Skin epidermis (tissue), 12 donors: Measurements from ENCODE around the gene MAST4.
"Not testable (repeated sequence)": the region's sequence is repeated elsewhere in the genome, so short reads cannot be mapped to it uniquely, and the experiment has no call there.

Experiments
- H3K27ac ChIP-seq, 21 experiments: fragments of 200-600 bp; sonication (generic) in 11 of 21; one replicate each; pipeline ENCODE4 v1.5.0; 2020; ENCODE audit warnings: mild to moderate bottlenecking in 3 of 21, inconsistent platforms in 2 of 21, moderate library complexity in 2 of 21
- H3K4me3 ChIP-seq, 7 experiments: fragments of 200-600 bp; sonication (generic) in 2 of 7; one replicate each; pipeline ENCODE4 v1.5.0; 2020; ENCODE audit warnings: inconsistent platforms in 2 of 7, mild to moderate bottlenecking in 2 of 7, moderate library complexity in 1 of 7

Gene MAST4

DNA sequence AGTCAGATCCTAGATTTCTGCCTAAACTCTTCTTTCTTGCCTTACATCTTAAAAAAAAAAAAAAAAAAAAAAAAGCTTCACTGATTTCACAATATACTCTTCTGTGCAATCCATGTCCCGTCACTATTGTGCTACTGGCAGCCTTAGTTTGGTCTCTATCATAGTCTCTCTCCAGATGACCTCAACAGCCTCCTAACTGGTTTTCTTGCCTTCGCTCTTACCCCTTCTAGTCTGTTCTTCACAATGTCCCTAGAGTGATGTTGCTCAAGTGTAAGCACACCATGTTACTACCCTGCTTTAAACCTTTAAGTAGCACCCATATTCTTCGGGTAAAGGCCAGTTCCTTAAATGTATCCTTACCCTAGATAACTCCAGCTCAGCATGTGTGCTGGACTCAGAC, 574.6 kb downstream of the MAST4 start:
- Histone ChIP-seq H3K27ac (no peak overlapping the region), H3K4me3 (no peak overlapping the region)

DNA sequence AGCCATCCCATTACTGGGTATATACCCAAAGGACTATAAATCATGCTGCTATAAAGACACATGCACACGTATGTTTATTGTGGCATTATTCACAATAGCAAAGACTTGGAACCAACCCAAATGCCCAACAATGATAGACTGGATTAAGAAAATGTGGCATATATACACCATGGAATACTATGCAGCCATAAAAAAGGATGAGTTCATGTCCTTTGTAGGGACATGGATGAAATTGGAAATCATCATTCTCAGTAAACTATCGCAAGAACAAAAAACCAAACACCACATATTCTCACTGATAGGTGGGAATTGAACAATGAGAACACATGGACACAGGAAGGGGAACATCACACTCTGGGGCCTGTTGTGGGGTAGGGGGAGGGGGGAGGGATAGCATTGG, 577.2 kb downstream of the MAST4 start:
- not testable (repeated sequence) for H3K27ac ChIP-seq, H3K4me3 ChIP-seq

DNA sequence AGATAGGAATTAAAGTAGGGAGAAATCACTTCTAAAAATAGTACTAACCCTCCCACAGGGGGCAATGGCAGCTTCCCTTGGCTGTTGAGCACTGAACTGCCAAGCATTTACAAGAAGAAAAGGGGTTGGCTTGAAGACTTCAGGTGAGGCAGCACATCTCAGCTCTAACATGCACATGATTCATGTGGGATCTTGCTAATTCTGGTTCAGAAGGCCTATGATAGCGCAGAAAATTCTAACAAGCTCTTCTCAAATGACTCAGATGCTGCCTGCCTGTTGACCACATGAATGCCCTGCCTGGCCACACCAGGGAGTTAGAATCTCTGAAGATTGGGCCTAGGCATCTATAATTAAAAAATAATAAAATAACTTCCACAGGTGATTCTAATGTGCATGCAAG, 577.8 kb downstream of the MAST4 start:
- Histone ChIP-seq H3K4me3 (no peak overlapping the region), H3K27ac (no peak overlapping the region)

DNA sequence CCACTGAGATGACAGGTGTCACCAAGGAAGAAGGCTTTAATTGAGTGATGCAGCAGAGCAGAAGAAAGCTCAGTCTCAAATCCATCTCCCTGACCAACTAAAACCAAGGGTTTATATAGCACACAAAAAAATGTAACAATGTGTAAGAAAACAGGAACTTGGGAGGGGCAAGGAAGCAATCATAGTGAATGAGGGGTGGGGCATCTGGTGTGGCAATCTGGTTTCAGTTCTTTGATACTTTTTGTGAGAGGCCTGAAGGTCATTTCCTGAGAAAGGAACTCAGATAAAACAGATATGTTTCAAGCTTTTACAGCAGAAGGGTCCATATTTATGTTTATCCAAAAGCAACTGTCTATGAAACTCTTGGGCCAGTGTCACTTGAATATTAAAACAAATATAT, 580.7 kb downstream of the MAST4 start:
- H3K27ac ChIP-seq, result no peak overlapping the region
- H3K4me3 ChIP-seq, result no peak overlapping the region

DNA sequence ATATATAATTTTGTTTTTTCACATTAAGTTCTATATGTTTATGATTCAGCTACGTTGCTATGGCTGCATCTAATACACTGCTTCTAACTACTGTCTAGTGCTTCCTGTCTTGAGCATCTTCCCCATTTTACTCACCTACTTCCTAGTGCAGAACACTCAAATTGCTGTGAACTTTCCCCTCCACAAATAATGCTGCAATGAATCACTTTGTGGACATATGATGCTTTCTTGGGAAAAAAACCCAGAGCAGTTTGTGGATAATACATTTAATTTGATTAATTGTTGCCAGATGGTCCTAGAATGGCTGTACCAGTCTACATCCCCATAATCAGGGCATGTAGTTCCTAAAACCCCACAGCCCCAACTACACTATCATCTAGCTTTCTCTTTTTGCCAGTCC, 581.9 kb downstream of the MAST4 start:
- no peak overlapping the region for H3K4me3 ChIP-seq
- no peak overlapping the region for H3K27ac ChIP-seq

DNA sequence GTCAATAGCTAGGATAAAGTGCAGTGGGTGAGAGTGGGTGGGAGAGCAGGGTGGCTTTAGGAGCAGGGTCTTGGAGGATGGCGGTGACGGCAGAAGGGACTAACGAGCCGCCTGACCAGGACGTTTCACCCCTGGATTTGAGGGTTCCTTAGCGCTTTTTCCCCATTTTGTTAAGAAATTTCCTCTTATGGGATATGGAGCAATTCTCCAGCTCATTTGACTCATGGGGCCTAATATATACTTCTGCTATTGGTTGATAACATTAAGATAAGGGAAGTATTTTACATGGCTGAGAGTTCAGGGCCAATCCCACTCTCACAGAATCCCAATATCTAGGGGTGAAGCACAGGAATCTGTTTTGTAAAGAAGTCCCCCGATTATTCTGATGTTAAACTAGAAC, 582.8 kb downstream of the MAST4 start:
- H3K4me3 ChIP-seq, result no peak overlapping the region
- no peak overlapping the region for H3K27ac ChIP-seq

DNA sequence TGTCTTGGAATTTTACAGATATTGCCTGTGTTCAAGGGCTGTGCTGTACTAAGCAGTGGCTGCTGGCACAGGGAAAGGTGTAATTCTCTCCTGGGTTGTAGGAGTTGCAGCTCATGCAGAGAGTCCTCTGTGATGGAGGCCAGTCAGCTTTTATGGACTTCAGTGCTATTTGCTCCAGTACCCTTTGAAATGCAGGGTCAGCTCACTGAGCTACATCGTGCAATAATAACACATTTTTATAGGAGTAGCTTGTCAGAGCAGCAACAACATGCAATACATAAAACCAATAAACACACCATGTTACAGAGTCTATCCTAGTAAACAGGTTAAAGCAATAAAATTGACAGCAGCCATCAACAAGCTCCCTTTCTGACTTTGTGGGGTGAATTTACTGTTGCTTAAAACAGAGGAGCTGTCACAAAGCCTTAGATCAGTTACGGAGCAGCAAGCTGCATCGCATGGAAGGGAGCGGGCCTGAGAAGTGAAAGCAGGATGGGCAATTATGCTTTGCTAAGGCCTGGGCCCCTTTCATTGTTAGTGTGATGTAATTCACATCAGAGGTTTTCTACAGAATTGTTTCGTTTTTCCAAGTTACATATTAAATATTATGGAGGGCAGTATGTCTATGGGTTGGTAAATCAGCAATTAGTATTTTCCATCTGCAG, 583.6 kb downstream of the MAST4 start:
- Histone ChIP-seq H3K27ac (no peak overlapping the region), H3K4me3 (no peak overlapping the region)

DNA sequence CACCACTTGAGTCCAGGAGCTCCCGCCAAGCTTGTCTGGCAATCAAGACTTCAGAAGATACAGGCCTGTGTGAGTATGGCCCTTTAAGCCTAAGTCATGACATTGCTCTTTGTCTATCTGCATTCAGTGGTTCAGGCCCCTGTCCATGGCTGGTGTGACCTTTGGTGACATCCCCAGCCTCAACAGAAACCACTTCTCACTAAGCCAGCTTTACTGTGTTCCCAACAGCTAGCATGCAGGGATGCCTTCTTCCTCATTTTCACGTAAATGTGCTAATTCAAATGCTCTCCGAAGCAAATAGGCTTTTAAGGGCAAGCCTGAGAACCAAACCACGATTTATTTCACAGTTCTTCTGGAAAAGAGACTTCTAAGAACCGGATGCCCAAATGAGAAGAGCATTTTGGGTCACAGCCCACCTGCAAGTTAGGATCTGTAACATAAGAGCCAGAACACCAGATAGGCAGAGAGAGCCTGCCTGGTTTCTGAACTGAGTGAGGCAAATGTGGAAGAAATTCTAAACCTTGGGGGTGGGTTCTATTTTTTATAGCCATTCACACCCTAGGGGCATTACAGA, 585.5 kb downstream of the MAST4 start:
- Histone ChIP-seq H3K4me3 (no peak overlapping the region), H3K27ac (peak overlapping the region in 11 of 21 experiments; percentile 1 to 64 (median 51))

DNA sequence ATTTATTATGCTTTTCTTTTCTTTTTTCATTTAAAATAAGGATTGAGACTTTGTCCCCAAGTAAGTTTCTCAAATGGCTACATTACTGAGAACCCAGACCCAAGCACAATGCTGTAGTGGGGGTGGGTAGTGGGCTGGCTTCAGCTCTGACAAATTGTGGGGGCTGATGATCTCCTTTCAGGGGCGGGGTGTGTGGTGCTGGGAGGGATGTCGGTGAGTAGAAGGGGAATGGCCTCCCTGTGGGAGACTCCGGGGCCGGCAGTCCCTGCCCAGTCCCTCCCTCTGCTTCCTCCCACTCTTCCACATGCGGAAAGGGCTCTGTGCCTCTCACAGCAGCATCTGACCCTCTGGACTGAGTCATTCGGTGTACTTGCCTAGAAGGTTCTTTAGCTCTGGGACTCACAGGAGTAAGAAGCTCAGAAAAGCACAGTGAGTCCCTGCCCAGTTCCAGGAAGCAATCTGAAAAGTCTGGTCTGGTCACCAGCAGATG, 586.2 kb downstream of the MAST4 start:
- Histone ChIP-seq H3K27ac (peak overlapping the region in 12 of 21 experiments; percentile 1 to 64 (median 50)), H3K4me3 (no peak overlapping the region)

DNA sequence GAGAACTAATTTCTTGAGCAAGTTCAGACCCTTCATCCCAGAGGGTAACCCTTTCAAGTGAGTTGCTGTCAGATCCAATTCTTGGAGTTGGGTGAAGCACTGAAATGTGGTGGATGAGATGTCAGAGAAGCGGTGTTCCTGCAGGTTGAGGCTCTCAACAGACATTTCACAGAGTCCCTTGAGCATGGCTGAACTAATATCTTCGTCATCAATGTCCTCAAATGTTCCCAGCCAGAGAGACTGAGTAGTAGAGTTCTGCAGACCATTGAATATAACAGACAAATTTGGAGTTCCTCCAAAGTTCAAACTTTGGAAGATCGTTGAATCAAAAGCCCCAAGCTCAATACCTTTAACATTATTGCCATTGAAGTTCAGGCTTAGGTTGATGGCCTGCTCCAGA, 587.7 kb downstream of the MAST4 start:
- Histone ChIP-seq H3K27ac (no peak overlapping the region), H3K4me3 (no peak overlapping the region)

DNA sequence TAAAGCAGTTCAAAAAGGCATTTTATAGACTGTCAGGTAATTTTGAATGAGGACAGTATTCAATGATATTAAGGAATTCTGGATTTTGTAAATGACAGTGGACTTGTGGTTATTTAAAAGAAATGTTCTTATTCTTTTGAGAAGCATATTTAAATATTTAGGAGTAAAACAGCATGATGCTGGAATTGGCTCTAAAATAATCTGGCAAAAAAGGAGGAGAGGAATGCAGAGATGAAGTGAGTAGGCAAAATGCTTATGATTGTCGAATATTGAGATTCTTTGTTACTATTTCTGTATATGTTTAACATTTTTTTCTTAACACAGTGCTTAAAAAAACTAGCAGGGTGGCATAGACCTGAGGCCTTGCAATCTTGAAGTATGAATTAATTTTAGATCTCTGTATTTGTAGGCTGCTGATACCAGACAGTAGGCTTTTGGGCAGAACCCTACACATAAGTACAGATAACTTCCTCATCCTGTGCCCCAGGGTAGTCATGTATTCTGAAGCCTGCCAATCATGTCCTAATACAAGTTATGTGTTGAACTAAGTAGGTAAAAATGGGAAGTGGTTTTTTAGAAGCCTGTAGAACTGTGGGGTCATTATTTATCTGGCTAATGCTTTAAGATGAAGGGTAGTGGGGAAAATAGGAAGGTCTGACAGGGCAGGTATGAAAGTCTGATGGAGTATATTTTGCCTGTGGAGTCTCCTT, 591.0 kb downstream of the MAST4 start:
- Histone ChIP-seq H3K27ac (peak overlapping the region in 3 of 21 experiments; percentile 4 to 51 (median 46)), H3K4me3 (no peak overlapping the region)

DNA sequence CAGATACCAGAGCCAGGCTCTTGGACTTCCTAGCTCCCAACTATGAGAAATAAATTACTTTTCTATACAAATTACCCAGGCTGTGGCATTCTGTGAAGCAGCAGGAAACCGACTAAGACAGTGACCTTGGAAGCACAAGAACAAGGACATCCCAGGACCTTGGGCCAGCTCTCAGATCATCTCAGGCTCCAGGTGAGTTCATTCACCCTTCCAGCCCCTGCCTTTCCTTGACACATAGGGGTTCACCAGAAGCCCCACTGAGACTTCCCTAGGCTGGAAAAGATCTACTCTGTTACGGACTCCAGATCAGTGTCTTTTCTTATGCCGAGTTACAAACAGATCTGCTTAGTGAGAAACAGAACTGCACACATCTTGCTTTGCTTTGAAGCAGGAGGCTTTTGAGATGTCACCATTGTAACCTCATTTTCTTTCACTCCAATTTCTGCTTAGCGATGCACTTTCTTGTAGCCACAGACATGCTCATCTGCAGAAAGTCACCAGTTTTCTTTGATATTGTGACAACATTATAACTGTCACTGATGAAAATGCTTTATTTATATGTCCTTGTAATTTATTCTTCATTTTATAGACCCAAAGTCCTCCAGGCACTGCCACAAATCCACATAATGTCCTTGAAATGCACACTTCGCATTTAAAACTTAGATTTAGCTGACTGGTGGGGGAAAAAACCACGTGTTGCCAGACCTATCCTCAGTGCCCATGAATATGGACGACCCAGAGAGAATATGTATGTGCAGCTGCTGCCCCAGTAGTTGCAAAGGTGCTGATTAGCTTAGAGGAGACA, 592.3 kb downstream of the MAST4 start:
- Histone ChIP-seq H3K27ac (peak overlapping the region in 8 of 21 experiments; percentile 26 to 60 (median 46)), H3K4me3 (no peak overlapping the region)

DNA sequence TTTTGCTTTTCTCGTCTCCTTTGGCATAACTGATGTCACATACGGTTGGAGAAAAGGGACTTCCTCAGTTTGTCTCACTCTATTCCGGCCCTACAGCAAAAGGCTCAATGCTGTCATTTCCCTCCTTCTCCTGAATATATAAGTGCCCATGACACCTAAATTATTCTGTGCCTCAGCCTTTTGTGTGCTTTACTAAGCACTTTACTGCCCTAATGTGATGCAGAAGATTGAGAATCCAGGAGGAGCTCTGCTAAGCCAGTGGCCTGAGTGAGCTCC, 592.8 kb downstream of the MAST4 start:
- Histone ChIP-seq H3K4me3 (no peak overlapping the region), H3K27ac (peak overlapping the region in 2 of 21 experiments; percentile 8 to 11)

DNA sequence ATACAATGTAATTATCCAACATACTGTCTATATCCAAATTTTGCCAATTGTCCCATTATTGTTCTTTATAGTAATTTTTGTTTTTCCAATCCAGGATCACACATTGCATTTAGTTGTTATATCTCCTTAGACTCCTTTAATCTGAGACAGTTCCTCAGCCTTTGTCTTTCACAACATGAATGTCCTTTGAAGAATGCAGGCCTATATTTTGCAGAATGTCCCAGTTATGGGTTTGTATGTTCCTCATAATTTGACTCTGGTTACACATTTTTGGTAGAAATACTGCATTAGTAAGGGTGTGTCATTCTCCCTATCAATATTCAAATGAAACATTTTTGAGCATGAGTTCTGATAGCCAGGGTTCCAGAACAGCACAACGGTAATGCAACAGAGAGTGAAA, 593.7 kb downstream of the MAST4 start:
- H3K27ac ChIP-seq, result no peak overlapping the region
- no peak overlapping the region for H3K4me3 ChIP-seq

DNA sequence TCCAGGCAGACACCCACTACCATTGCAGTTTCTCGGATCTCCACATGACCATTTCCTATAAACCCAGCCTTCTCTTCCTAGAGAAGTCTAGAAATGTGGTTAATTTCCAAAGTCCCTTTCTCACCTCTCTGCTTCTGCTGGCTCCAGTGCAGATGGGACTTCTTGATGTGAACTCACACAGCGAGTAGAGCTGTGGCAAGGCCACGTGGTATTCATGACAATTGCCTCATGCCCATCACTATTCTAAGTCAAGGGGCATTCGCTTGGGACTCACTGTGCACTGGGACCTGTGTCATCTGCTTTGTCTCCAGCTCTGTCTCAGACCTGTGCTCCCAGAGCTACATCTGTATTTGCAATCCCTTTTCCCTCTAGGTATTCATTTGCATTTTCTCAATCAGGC, 594.2 kb downstream of the MAST4 start:
- Histone ChIP-seq H3K4me3 (no peak overlapping the region), H3K27ac (no peak overlapping the region)

DNA sequence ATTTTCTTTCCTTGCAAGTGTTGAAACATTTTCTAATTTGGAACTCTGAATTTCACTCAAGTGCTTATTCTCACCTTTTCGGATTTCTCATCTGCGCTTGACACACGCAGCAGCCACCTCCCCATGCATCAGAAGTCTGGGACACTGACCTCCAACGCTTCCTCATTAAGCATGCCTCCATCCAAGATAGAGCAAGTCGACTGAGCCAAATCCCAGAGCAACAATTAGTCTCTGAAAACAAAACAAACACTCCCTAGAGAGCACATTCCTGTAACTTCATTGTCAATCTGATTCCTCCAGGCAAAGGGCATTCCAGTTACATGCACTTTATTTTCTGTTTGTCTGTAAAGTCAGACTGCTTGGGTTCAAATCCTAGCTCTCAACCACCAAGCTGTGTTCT, 594.7 kb downstream of the MAST4 start:
- Histone ChIP-seq H3K4me3 (no peak overlapping the region), H3K27ac (no peak overlapping the region)

DNA sequence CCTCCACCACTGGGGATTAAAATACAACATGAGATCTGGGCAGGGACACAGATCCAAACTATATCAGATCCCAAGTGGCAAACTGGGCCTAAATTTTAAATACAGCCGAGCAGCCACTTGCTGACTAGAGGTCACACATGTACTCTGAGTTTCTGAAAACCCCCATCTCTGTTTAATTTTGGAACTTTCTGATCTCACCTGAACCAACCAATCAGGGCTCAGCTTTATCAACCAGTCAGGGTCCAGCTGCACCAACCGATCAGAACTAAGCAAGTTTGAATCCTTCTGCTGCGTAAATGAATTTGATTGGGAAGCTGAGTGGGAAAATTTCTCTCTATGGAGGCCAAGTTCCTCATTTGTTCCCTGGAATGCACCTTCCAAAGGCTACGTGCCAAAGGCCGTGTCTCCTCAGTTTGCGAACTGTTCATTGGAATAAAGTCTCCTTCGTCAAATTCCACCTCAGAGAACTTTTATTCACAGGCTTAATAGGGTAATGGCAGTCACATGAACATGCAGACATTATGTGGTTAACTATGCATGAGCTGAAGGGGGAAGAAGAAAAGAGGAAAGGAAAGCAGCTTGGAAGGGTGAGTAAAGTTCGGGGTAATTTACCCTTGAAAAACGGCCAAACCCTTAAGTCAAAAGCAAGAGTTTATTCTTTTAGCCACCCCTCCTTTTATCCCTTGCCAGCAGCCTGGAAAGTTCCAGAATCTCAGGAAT, 596.7 kb downstream of the MAST4 start:
- peak overlapping the region in 13 of 21 experiments; percentile 9 to 75 (median 51) for H3K27ac ChIP-seq
- H3K4me3 ChIP-seq, result no peak overlapping the region

DNA sequence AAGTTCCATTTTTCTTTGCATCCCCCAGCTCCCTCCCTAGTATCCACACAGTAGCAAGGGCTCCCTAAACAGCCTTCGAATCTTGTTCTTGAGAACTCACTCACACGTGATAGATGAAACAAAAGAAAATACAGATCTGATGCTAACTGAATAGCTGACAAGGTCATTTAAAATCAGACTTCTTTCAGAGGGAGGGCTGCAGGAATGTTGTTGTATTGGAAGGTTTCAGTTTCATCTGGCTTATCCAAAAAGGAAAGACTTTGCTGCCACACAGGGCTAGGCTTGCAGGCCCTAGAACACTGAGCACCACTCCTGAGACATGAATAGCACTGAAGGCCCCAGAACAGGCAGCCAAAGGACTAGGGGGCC, 597.2 kb downstream of the MAST4 start:
- H3K4me3 ChIP-seq, result no peak overlapping the region
- H3K27ac ChIP-seq, result peak overlapping the region in 13 of 21 experiments; percentile 11 to 75 (median 51)

DNA sequence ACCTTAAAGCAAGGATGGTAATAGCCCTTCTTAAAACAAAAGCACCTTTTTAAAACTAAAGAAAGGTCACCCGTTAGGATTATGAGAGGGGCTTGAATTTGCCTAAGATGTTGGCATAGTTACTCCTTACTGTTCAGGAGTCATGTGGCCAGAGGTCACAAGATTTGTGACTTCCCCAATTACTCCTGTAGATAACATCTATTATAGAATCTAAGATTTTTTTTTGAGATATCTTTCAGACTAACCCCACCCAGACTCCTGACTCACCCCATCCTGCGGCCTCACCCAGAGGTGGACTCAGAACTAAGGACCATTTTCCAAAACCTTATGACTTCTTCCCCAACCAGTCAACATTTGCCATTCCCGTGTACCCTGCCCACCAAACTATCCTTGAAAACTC, 598.0 kb downstream of the MAST4 start:
- peak overlapping the region in 7 of 21 experiments; percentile 11 to 75 (median 58) for H3K27ac ChIP-seq
- no peak overlapping the region for H3K4me3 ChIP-seq
